ENCODE measurements around the gene RERG. TPM values are rescaled to one million over a fixed set of nuclear protein-coding genes. Genes with fewer than 3 reads are reported as not detected.

RERG gene
- total RNA-seq, 2 donors from 2014 or later, result 0.42 to 1.4 TPM

- Mint-ChIP-seq H3K36me3 (ENCODE audit: low read depth) (no peaks in the 10 kb centered on the region), H3K27me3 (ENCODE audit: insufficient read depth) (no peaks in the 10 kb centered on the region), H3K27ac (no peak overlapping the region), H3K4me3 (no peak overlapping the region), H3K4me1 (no peaks in the 10 kb centered on the region), H3K9me3 (no peaks in the 10 kb centered on the region)
- no peak overlapping the region for H3K9ac ChIP-seq (ENCODE audit: extremely low read depth, low read length, poor library complexity, severe bottlenecking)
- H3K27me3 ChIP-seq (ENCODE audit: control insufficient read depth, insufficient read depth, low read length, poor library complexity, severe bottlenecking), result no peaks in the 10 kb centered on the region
- DNase-seq, result no peak
- H3K4me1 ChIP-seq (ENCODE audit: control insufficient read depth, insufficient read depth, low read length), result no peaks in the 10 kb centered on the region
- TF ChIP-seq CTCF (conservative IDR thresholded peaks at IDR 0.05), result no peak
- no peaks in the 10 kb centered on the region for H3K9me3 ChIP-seq (ENCODE audit: control insufficient read depth, low read length)
- H3K27ac ChIP-seq (ENCODE audit: low read depth, low read length), result no peak overlapping the region
- H3K36me3 ChIP-seq (ENCODE audit: control insufficient read depth, insufficient read depth, low read length), result no peaks in the 10 kb centered on the region
- no peak overlapping the region for H3K4me3 ChIP-seq (ENCODE audit: low read length)
Observed at GRCh38 chr12:15130541-15130940, 90.7 kb downstream of the RERG start.

- Histone ChIP-seq H3K9me3 (ENCODE audit: control insufficient read depth, low read length) (no peaks in the 10 kb centered on the region), H3K9ac (ENCODE audit: extremely low read depth, low read length, poor library complexity, severe bottlenecking) (no peak overlapping the region), H3K36me3 (ENCODE audit: control insufficient read depth, insufficient read depth, low read length) (no peaks in the 10 kb centered on the region), H3K27ac (ENCODE audit: low read depth, low read length) (no peak overlapping the region), H3K4me3 (ENCODE audit: low read length) (no peak overlapping the region), H3K4me1 (ENCODE audit: control insufficient read depth, insufficient read depth, low read length) (no peaks in the 10 kb centered on the region), H3K27me3 (ENCODE audit: control insufficient read depth, insufficient read depth, low read length, poor library complexity, severe bottlenecking) (no peaks in the 10 kb centered on the region)
- H3K4me3 Mint-ChIP-seq, result no peak overlapping the region
- H3K27ac Mint-ChIP-seq, result no peak overlapping the region
- H3K9me3 Mint-ChIP-seq, result no peaks in the 10 kb centered on the region
- no peaks in the 10 kb centered on the region for H3K36me3 Mint-ChIP-seq (ENCODE audit: low read depth)
- H3K4me1 Mint-ChIP-seq, result no peaks in the 10 kb centered on the region
- DNase-seq, result no peak
- no peak for TF ChIP-seq CTCF (conservative IDR thresholded peaks at IDR 0.05)
- no peaks in the 10 kb centered on the region for H3K27me3 Mint-ChIP-seq (ENCODE audit: insufficient read depth)
Observed at GRCh38 chr12:15123401-15123800, 97.8 kb downstream of the RERG start.

GRCh38 chr12:15122344-15122743 is 98.9 kb downstream of the RERG start:
- Mint-ChIP-seq H3K27ac (no peak overlapping the region), H3K9me3 (no peaks in the 10 kb centered on the region), H3K36me3 (ENCODE audit: low read depth) (no peaks in the 10 kb centered on the region), H3K27me3 (ENCODE audit: insufficient read depth) (no peaks in the 10 kb centered on the region), H3K4me1 (no peaks in the 10 kb centered on the region), H3K4me3 (no peak overlapping the region)
- Histone ChIP-seq H3K9ac (ENCODE audit: extremely low read depth, low read length, poor library complexity, severe bottlenecking) (no peak overlapping the region), H3K27ac (ENCODE audit: low read depth, low read length) (no peak overlapping the region), H3K4me1 (ENCODE audit: control insufficient read depth, insufficient read depth, low read length) (no peaks in the 10 kb centered on the region), H3K36me3 (ENCODE audit: control insufficient read depth, insufficient read depth, low read length) (no peaks in the 10 kb centered on the region), H3K9me3 (ENCODE audit: control insufficient read depth, low read length) (no peaks in the 10 kb centered on the region), H3K4me3 (ENCODE audit: low read length) (no peak overlapping the region), H3K27me3 (ENCODE audit: control insufficient read depth, insufficient read depth, low read length, poor library complexity, severe bottlenecking) (no peaks in the 10 kb centered on the region)
- WGBS, 2 experiments (ENCODE audit: insufficient coverage in 1 of 2, insufficient read length in 1 of 2), result 80 to 91% methylated on average over 4 of the region's 4 CpGs
- no peak for TF ChIP-seq CTCF (conservative IDR thresholded peaks at IDR 0.05)
- no peak for DNase-seq
